Endothelial cell of umbilical vein (primary cell): ENCODE data around the gene MBD3L2. TPM values are rescaled to one million over a fixed set of nuclear protein-coding genes. Genes with fewer than 3 reads are reported as not detected.

ENCODE experiments used
- BruUV-seq: library from RNA; stranded (reverse); fragments of 400-500 nt; replicated peaks from 2 replicates; lab custom pipeline; 2021; lab: Mats Ljungman, UMichigan
- CTCF ChIA-PET: fragments of 300-600, 350-600 bp; sonication (Branson Sonifier 250); formaldehyde crosslinking; loops from one replicate; lab custom pipeline; 2021; ENCODE audit warnings: antibody characterized with exemption, inconsistent platforms; lab: Charles Lee
- POLR2A ChIA-PET: fragments of 300-600, 350-600 bp; sonication (Branson Sonifier 250); formaldehyde crosslinking; loops from one replicate; lab custom pipeline; 2021; ENCODE audit warnings: antibody characterized with exemption, inconsistent platforms; lab: Charles Lee
- DNase-seq: peaks from one replicate; pipeline ENCODE4 v3.0.0-alpha.2; 2011; ENCODE audit warnings: low read depth, low spot score
- FAIRE-seq: peaks from 2 replicates; lab custom pipeline; 2011; peaks lifted over from hg19 to GRCh38; lab: Jason Lieb, UNC
- H2AFZ ChIP-seq: 2 replicates; pipeline ENCODE4 v1.6.0; 2012; ENCODE audit warnings: low read depth, low read length, control low read depth, inconsistent platforms
- H3K27ac ChIP-seq: 2 replicates; pipeline ENCODE4 v1.5.1; 2011; ENCODE audit warnings: low read depth, mild to moderate bottlenecking, control low read depth, low read length, moderate library complexity; ENCODE audit not compliant: insufficient read depth
- H3K27me3 ChIP-seq, 2 experiments: 2 replicates each; pipeline versions ENCODE4 v1.6.0 to v1.6.1; 2011; ENCODE audit warnings: low read length in 2 of 2, mixed read lengths in 1 of 2; ENCODE audit not compliant: control insufficient read depth in 2 of 2, insufficient read depth in 2 of 2
- H3K36me3 ChIP-seq, 2 experiments: 2 replicates in 1 of 2; 3 replicates in 1 of 2; pipeline ENCODE4 v1.5.1; 2011; ENCODE audit warnings: low read length in 2 of 2, mild to moderate bottlenecking in 1 of 2, moderate library complexity in 1 of 2; ENCODE audit not compliant: control insufficient read depth in 2 of 2, insufficient read depth in 2 of 2; ENCODE audit errors: extremely low read depth in 1 of 2
- H3K4me1 ChIP-seq: 3 replicates; pipeline ENCODE4 v1.5.1; 2011; ENCODE audit warnings: mild to moderate bottlenecking, low read length; ENCODE audit not compliant: control insufficient read depth, insufficient read depth; ENCODE audit errors: extremely low read depth
- H3K4me2 ChIP-seq: 2 replicates; pipeline ENCODE4 v1.6.1; 2011; ENCODE audit warnings: low read length, control low read depth, mixed read lengths; ENCODE audit not compliant: insufficient read depth
- H3K4me3 ChIP-seq, 3 experiments: fragments of 200-600 bp in 1 of 3; sonication (generic), shearing (Covaris generic) in 1 of 3; replicated peaks in 1 of 3; 2 replicates each; pipeline ENCODE4 v1.5.1; 2011 to 2016; ENCODE audit warnings: control low read depth in 3 of 3, low read length in 3 of 3, mild to moderate bottlenecking in 2 of 3, inconsistent platforms in 1 of 3, low read depth in 1 of 3, moderate library complexity in 1 of 3; ENCODE audit not compliant: insufficient read depth in 1 of 3
- H3K79me2 ChIP-seq: 2 replicates; pipeline ENCODE4 v1.6.0; 2012; ENCODE audit warnings: low read length, inconsistent platforms; ENCODE audit not compliant: control insufficient read depth, insufficient read depth
- H3K9ac ChIP-seq: replicated peaks from 2 replicates; pipeline ENCODE3; 2011; ENCODE audit warnings: low read length, control low read depth; ENCODE audit not compliant: insufficient read depth; ENCODE audit errors: extremely low read depth
- H3K9me1 ChIP-seq: replicated peaks from 3 replicates; pipeline ENCODE4 v1.6.0; 2011; ENCODE audit warnings: mild to moderate bottlenecking, low read length; ENCODE audit not compliant: control insufficient read depth, insufficient read depth; ENCODE audit errors: extremely low read depth
- H3K9me3 ChIP-seq: replicated peaks from 2 replicates; pipeline ENCODE4 v1.5.1; 2012; ENCODE audit warnings: low read length, inconsistent platforms; ENCODE audit not compliant: control insufficient read depth, insufficient read depth
- H4K20me1 ChIP-seq: replicated peaks from 2 replicates; pipeline ENCODE3; 2011; ENCODE audit warnings: mild to moderate bottlenecking, low read length; ENCODE audit not compliant: control insufficient read depth, insufficient read depth; ENCODE audit errors: extremely low read depth
- CTCF ChIP-seq, 2 donors: IDR thresholded peaks; 1 replicate in 1 of 2; 2 replicates in 1 of 2; pipeline ENCODE4 v1.5.1; 2011; ENCODE audit warnings: low read length in 2 of 2, mild to moderate bottlenecking in 2 of 2, moderate library complexity in 2 of 2, control low read depth in 1 of 2, inconsistent platforms in 1 of 2, low read depth in 1 of 2; ENCODE audit not compliant: insufficient read depth in 1 of 2; ENCODE audit errors: extremely low read depth in 1 of 2
- GATA2 ChIP-seq: IDR thresholded peaks from 2 replicates; pipeline ENCODE4 v1.7.0; 2011; ENCODE audit warnings: low read depth, mild to moderate bottlenecking, moderate library complexity, mixed read lengths, low read length; ENCODE audit not compliant: insufficient read length, insufficient read depth
- MAX ChIP-seq: IDR thresholded peaks from 2 replicates; pipeline ENCODE4 v1.6.1; 2011; ENCODE audit not compliant: insufficient read depth, insufficient read length
- POLR2A ChIP-seq: IDR thresholded peaks from 2 replicates; pipeline ENCODE4 v1.6.1; 2012; ENCODE audit warnings: low read depth, mild to moderate bottlenecking, control low read depth, low read length
- POLR2AphosphoS5 ChIP-seq: IDR thresholded peaks from 2 replicates; pipeline ENCODE4 v1.6.1; 2012; ENCODE audit warnings: low read depth, mild to moderate bottlenecking, control low read depth, low read length, moderate library complexity; ENCODE audit not compliant: insufficient read depth
- dilution Hi-C: fragments of 300-500 bp; cut with MboI; formaldehyde crosslinking; loops from one replicate; pipeline ENCODE4 v1.15.0; 2019; ENCODE audit warnings: low sequenced_read_pairs; ENCODE audit not compliant: extremely low pct_ligation_motif_present
- intact Hi-C: fragments of 100-400 bp; cut with micrococcal nuclease; formaldehyde crosslinking; loops from one replicate; pipeline ENCODE4 v1.10.0; 2022
- polyA plus RNA-seq, 4 experiments: library from polyadenylated mRNA; depleted of rRNA in 3 of 4; stranded (reverse) in 3 of 4; unstranded in 1 of 4; fragments of >200 nt; gene quantifications; 2 replicates each; pipeline versions ENCODE4 v1.2.1 to v1.2.3, GENCODE V29; 2011 to 2012; ENCODE audit warnings: missing spikeins in 1 of 4
- total RNA-seq: library from RNA; stranded (reverse); gene quantifications from 2 replicates; pipeline ENCODE4 v1.2.3, GENCODE V29; 2021

Gene MBD3L2
- total and polyA plus RNA-seq, 2 donors (not counting 3 experiments of a cell fraction or from before 2014, with no cell fraction given) = not detected

GRCh38 chr19:7098096-7098495, 49.0 kb downstream of the MBD3L2 start:
- Histone ChIP-seq H3K9me1 (no peaks in the 10 kb centered on the region), H3K79me2 (no peaks in the 10 kb centered on the region), H3K4me3 (no peak overlapping the region), H3K27ac (no peak overlapping the region), H3K9me3 (no peaks in the 10 kb centered on the region), H3K4me1 (peaks cover 3% of the 10 kb centered on the region), H2AFZ (no peak overlapping the region), H3K27me3 (no peaks in the 10 kb centered on the region), H3K36me3 (no peaks in the 10 kb centered on the region), H3K4me2 (peak overlapping the region; percentile 53), H4K20me1 (no peaks in the 10 kb centered on the region), H3K9ac (no peak overlapping the region)
- POLR2A ChIA-PET = no interaction called here
- TF ChIP-seq POLR2A (no peak), MAX (no peak), GATA2 (no peak)
- intact Hi-C loops = no loop called here
- dilution Hi-C loops = no loop called here
- no TSS peak for BruUV-seq
- CTCF ChIA-PET = no interaction called here
- no peak for DNase-seq
- FAIRE-seq = no peak

GRCh38 chr19:7098701-7099596, 49.8 kb downstream of the MBD3L2 start:
- H3K79me2 ChIP-seq = no peaks in the 10 kb centered on the region
- no peaks in the 10 kb centered on the region for H3K27me3 ChIP-seq
- peak overlapping the region; percentile 40 to 75 (median 61) for H3K4me3 ChIP-seq
- intact Hi-C loops = loop anchor here (1.0 kb wide), 1 partner anchor 30 kb away; the partner anchor contains the start of gene ZNF557
- FAIRE-seq = peak; percentile 97
- H3K4me1 ChIP-seq = peaks cover 3% of the 10 kb centered on the region
- peak; percentile 92 for DNase-seq
- ChIA-PET CTCF (interaction anchor here (0.7 to 1.5 kb wide), 12 partner anchors 27 to 972 kb away, joined by 3 to 7 read pairs (median 4); partner anchors contain the start of genes MCOLN1, TIMM44, TRAPPC5 and ZNF557), POLR2A (interaction anchor here (0.5 to 1.2 kb wide), 9 partner anchors 18 to 672 kb away, joined by 4 to 15 read pairs (median 6); partner anchors contain the start of gene ZNF557)
- H4K20me1 ChIP-seq = no peaks in the 10 kb centered on the region
- H3K9me3 ChIP-seq = no peaks in the 10 kb centered on the region
- BruUV-seq = TSS peak; percentile 68
- peak overlapping the region; percentile 53 for H3K4me2 ChIP-seq
- H3K27ac ChIP-seq = peak overlapping the region; percentile 66
- peak overlapping the region; percentile 86 for H3K9ac ChIP-seq
- no peaks in the 10 kb centered on the region for H3K9me1 ChIP-seq
- H3K36me3 ChIP-seq = no peaks in the 10 kb centered on the region
- TF ChIP-seq CTCF (IDR thresholded peaks at IDR 0.05; ENCODE audit: extremely low read depth in 1 of 2, insufficient read depth in 1 of 2, low read depth in 1 of 2, low read length in 2 of 2) (no peak), MAX (peak; percentile 3), POLR2A (peak; percentile 56), POLR2AphosphoS5 (peak; percentile 68)
- dilution Hi-C loops = no loop called here
- peak overlapping the region; percentile 91 for H2AFZ ChIP-seq
